SJSA1 (cell line): ENCODE data around the gene KREMEN1. TPM values are rescaled to one million over a fixed set of nuclear protein-coding genes. Genes with fewer than 3 reads are reported as not detected.

Experiments
- DNase-seq, 2 experiments: peaks; one replicate each; pipeline ENCODE4 v3.0.0-alpha.2; 2015 to 2020; ENCODE audit warnings: low spot score in 2 of 2, low read depth in 1 of 2
- H3K27ac ChIP-seq: fragments of 250-450 bp; sonication (Bioruptor Pico); 2 replicates; pipeline ENCODE4 v1.5.1; 2020; ENCODE audit warnings: mild to moderate bottlenecking, moderate library complexity
- H3K27me3 ChIP-seq: fragments of 250-450 bp; sonication (Bioruptor Pico); replicated peaks from 2 replicates; pipeline ENCODE4 v1.5.1; 2020; ENCODE audit warnings: mild to moderate bottlenecking, moderate library complexity
- H3K36me3 ChIP-seq: fragments of 250-450 bp; sonication (Bioruptor Pico); 2 replicates; pipeline ENCODE4 v1.5.1; 2020; ENCODE audit warnings: mild to moderate bottlenecking
- H3K4me1 ChIP-seq: fragments of 250-450 bp; sonication (Bioruptor Pico); replicated peaks from 2 replicates; pipeline ENCODE4 v1.6.1; 2021; ENCODE audit warnings: mild to moderate bottlenecking
- H3K4me3 ChIP-seq: fragments of 250-450 bp; sonication (Bioruptor Pico); 2 replicates; pipeline ENCODE4 v1.5.1; 2020; ENCODE audit warnings: mild to moderate bottlenecking
- H3K9me3 ChIP-seq: fragments of 250-450 bp; sonication (Bioruptor Pico); replicated peaks from 2 replicates; pipeline ENCODE4 v1.5.1; 2020; ENCODE audit warnings: mild to moderate bottlenecking
- total RNA-seq: library from RNA; depleted of rRNA; stranded (reverse); fragments of >200 nt; shearing (Covaris generic); gene quantifications from 2 replicates; pipeline ENCODE4 v1.2.3, GENCODE V29; 2014; rRNA removed

KREMEN1 gene
- 5.9 and 10.1 TPM in 2 replicates for total RNA-seq

DNA sequence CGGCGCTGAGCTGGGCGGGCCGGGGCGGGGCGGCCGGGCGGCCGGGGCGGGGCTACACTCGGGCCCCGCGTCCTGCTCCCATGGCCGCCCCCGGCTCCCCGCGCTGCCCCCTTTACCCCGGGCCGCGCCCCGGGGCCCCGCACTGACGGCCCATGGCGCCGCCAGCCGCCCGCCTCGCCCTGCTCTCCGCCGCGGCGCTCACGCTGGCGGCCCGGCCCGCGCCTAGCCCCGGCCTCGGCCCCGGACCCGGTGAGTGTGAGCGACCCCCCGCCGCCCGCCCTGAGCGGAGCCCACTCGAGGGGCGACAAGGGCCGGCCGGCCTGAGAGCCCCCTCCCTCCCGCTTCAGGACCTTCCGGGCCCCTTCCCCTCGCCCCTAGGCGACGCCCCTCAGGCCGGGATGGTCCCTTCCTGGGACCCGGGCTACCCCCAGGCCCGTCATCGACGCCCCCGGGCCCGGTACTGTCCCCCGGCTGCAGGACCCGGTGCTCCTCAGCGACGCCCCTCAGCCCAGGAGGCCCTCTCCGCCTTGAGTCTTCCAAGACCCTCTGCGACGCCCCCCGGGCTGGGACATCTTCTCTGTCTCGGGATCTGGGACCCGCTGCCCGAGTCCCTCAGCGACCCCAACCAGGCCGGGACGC lies at the start of gene KREMEN1:
Gene KREMEN1 (plus strand): TSS at position 57 of the 639 bp plus-strand sequence. CDS start 96 bp downstream, at position 153.
- H3K4me1 ChIP-seq: peaks cover 18% of the 10 kb centered on the region
- no peak for DNase-seq
- peak within 1 kb of the TSS; percentile 66 for H3K4me3 ChIP-seq
- H3K27ac ChIP-seq: 0 out of 2 replicates have a peak within 1 kb of the TSS, but pooled peaks have one; percentile 21
- no peaks in the 10 kb centered on the region for H3K9me3 ChIP-seq
- no peaks in the 10 kb centered on the region for H3K27me3 ChIP-seq
- H3K36me3 ChIP-seq: peaks cover 5% of the 10 kb centered on the region; the same call in 1 of the 2 replicates

DNA sequence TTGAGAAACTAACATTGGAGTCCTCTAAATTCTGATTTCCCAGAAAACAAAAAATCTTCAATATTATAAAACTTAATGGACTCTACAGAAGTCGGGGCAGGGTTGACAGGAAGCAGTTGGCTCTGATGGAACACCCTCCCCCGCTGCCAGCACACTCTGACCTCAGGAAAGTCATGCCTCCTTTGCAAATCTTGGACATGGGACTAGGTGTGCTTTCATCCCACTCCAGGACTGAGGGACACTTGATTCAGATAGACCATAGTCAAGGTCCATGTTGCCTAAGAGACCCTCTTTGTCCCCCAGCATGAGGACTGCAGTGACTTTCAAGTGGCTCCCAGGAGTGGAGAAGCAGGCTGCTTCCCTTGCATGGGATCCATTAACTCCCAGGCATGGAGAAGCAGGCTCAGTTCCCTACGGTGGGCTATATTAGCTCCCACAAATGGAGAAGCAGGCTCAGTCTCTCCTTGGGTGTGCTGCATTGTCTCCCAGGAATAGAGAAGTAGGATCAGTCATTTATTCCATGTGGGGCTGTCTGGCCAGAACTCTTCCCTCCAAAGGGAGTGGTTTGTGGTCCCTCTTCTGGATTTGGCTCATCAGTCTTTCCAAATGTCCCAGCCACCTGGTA lies 49.6 kb upstream of the KREMEN1 start:
- 0 out of 2 replicates have a peak, but pooled peaks cover 4% of the 10 kb centered on the region for H3K9me3 ChIP-seq
- no peak for DNase-seq
- H3K36me3 ChIP-seq: no peaks in the 10 kb centered on the region

DNA sequence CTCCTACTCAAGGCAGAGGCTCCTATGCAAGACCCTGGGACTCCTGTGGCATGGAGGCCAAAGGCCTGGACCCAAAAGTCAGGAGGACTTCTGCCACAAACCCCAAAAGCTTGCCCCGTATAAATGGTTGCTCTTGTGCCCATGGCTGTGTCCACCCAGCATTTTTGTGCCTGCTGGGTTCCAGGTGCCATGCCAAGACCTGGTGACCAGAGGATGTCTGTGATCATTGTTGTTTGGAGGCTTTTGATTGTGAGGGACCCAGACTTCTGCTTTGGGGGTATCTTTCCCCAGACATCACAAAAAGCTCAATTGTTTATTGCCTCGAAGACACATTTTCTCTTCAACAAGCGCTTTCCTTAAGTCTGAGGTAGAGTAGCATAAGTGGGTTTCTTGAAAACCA lies 46.3 kb upstream of the KREMEN1 start:
- DNase-seq: no peak
- Histone ChIP-seq H3K36me3 (no peaks in the 10 kb centered on the region), H3K27me3 (no peaks in the 10 kb centered on the region), H3K9me3 (no peaks in the 10 kb centered on the region), H3K27ac (no peak overlapping the region), H3K4me3 (no peak overlapping the region), H3K4me1 (peaks cover 12% of the 10 kb centered on the region)

More for the DNA sequence above, 49.6 kb upstream of the KREMEN1 start:
- Histone ChIP-seq H3K4me3 (no peak overlapping the region), H3K4me1 (no peaks in the 10 kb centered on the region), H3K27ac (no peak overlapping the region), H3K27me3 (no peaks in the 10 kb centered on the region)

GRCh38 chr22:29028468-29028867 lies 44.4 kb upstream of the KREMEN1 start:
- H3K4me1 ChIP-seq: peaks cover 31% of the 10 kb centered on the region
- no peaks in the 10 kb centered on the region for H3K9me3 ChIP-seq
- no peak overlapping the region for H3K4me3 ChIP-seq
- no peak for DNase-seq
- H3K27ac ChIP-seq: no peak overlapping the region
- H3K27me3 ChIP-seq: no peaks in the 10 kb centered on the region
- no peaks in the 10 kb centered on the region for H3K36me3 ChIP-seq

GRCh38 chr22:29029202-29030000 lies 43.4 kb upstream of the KREMEN1 start:
- Histone ChIP-seq H3K4me3 (no peak overlapping the region), H3K36me3 (no peaks in the 10 kb centered on the region), H3K4me1 (peaks cover 31% of the 10 kb centered on the region), H3K27me3 (no peaks in the 10 kb centered on the region), H3K27ac (no peak overlapping the region; the same call in 1 of the 2 replicates), H3K9me3 (no peaks in the 10 kb centered on the region)
- no peak for DNase-seq

DNA sequence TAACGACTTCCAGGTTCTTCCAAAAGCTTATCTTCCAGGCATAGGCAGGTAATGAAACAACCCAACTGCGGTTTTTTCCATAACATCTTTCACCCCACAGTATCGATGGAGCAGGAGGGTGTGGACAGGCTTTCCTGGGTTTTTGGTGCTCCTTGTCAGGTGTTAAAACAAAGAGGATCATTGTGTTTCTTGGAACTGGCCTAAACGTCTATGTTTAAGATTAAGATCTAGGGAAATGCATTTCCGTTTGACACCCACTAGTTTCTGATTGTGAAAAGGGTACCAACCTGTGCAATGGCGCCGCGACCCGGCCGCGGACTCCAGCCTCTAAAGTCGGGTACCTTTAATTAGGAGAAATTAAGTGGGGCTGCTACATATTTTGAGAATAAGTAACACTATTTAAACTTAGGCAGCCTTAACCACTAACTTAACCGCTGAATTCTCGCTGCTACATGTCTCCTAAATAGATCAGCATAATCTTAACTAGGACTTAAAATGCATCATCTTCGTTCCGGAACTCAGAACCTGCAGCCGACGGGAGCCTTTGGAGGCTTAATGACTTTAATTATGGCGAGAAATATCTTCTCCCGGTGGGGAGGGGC lies 42.7 kb upstream of the KREMEN1 start:
- DNase-seq: peak in 1 of 2 experiments; percentile 45
- Histone ChIP-seq H3K36me3 (no peaks in the 10 kb centered on the region), H3K27ac (peak overlapping the region; percentile 95), H3K4me3 (peak overlapping the region; percentile 36), H3K9me3 (no peaks in the 10 kb centered on the region), H3K27me3 (no peaks in the 10 kb centered on the region), H3K4me1 (peaks cover 31% of the 10 kb centered on the region)

DNA sequence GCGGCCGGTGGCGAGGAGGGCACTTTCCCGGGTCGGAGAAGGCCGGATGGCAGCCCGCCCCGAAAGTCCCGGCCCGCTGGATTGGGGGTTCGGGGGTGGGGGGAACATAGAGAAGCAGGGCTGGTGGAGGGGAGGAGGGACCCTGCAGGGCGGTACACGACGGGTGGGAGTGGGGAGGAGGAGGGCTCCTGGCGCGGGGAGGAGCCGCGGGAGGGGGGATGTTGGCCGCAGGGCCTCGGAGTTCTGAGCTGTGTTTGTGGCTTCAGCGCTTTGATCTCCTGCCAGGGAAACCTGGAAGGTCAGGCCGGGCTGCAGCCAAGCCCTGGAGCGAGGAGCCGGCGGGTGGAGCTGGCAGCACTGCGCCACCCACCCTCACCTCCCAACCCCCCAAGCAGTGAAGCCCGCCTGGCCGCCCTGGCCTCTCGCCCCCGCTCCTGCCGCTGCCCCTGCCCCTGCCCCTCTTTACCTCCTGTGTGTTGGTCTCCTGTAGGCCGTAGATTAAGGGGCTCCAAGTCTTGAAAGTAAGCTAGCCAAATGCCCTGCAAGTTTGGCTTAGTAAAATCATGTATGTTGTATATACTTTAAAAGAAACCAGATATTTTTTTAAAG lies 42.1 kb upstream of the KREMEN1 start:
- Histone ChIP-seq H3K4me1 (peaks cover 31% of the 10 kb centered on the region), H3K27ac (peak overlapping the region; percentile 95), H3K36me3 (no peaks in the 10 kb centered on the region), H3K4me3 (peak overlapping the region; percentile 36), H3K9me3 (no peaks in the 10 kb centered on the region), H3K27me3 (no peaks in the 10 kb centered on the region)
- peak in 1 of 2 experiments; percentile 96 for DNase-seq

DNA sequence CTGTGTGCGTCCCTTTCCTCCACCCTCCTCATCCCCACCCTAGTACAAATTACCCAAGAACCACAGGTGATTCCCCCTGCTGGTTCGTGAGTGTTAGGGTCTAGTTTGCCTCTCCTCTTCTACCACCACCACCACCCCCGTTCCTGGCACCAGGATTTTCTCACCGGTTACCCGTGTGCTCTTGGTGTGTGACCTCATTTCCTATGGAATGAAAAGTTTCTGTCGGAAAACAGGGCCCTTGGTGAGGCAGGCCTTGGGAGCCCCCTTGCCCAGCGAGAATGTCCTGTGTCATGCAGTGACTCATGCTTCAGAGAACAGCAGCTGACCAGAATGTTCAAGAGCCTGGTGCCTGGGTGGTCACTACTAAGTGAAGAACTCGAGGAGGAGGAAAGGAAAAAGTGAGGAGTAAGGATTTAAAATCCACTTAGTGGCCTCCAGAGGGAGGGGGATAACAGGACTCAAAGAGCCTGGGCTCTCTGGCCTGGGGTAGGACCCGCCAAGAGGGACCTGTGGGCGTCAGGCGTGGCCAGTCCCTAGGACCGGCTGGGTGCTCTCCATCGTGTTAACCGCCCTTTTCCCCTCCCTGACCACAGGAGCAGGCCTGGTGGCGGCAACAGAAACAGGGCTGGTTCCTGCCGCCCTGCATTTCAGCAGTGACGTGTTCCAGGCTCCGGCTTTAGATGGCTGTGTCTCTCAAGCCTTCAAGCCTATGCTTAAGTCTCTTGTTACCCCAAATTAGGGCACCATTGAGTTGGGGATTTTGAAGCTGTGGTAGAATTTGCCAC lies 41.4 kb upstream of the KREMEN1 start:
- Histone ChIP-seq H3K4me1 (peaks cover 31% of the 10 kb centered on the region), H3K27ac (peak overlapping the region; percentile 95), H3K36me3 (no peaks in the 10 kb centered on the region), H3K9me3 (no peaks in the 10 kb centered on the region), H3K27me3 (no peaks in the 10 kb centered on the region), H3K4me3 (peak overlapping the region; percentile 36)
- DNase-seq: peak; percentile 99

DNA sequence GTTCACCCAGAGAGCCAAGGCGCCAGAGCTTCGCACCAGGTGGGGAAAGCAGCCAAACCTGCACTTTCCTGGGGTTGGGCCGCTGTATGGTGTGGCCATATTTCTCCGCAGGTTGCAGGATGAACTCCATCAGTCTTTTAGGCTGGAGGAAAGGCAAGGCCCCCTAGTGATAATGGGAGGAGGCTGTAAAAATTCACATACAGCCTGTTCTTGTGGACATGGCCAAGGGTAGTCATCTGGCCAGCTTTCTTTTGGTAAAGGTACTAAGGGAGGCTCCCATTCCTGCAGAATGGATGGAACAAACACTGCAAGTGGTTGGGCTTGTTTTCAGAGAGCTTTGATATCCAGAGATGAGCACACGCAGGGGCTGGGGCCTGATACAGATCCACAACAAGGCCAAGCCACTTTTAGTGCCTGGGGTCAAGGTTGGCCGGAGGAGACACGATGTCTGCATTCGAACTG lies 40.8 kb upstream of the KREMEN1 start:
- peaks cover 31% of the 10 kb centered on the region for H3K4me1 ChIP-seq
- H3K27ac ChIP-seq: peak overlapping the region; percentile 95
- no peaks in the 10 kb centered on the region for H3K36me3 ChIP-seq
- DNase-seq: no peak
- no peaks in the 10 kb centered on the region for H3K27me3 ChIP-seq
- H3K4me3 ChIP-seq: 0 out of 2 replicates have a peak overlapping the region, but pooled peaks have one; percentile 0
- no peaks in the 10 kb centered on the region for H3K9me3 ChIP-seq

GRCh38 chr22:29032584-29032983 lies 40.3 kb upstream of the KREMEN1 start:
- H3K36me3 ChIP-seq: no peaks in the 10 kb centered on the region
- no peaks in the 10 kb centered on the region for H3K27me3 ChIP-seq
- no peaks in the 10 kb centered on the region for H3K9me3 ChIP-seq
- DNase-seq: peak in 1 of 2 experiments; percentile 50
- peaks cover 31% of the 10 kb centered on the region for H3K4me1 ChIP-seq
- no peak overlapping the region for H3K4me3 ChIP-seq
- peak overlapping the region; percentile 95 for H3K27ac ChIP-seq

- H3K36me3 ChIP-seq: no peaks in the 10 kb centered on the region
- peaks cover 25% of the 10 kb centered on the region for H3K4me1 ChIP-seq
- no peaks in the 10 kb centered on the region for H3K27me3 ChIP-seq
- H3K4me3 ChIP-seq: no peak overlapping the region
- no peak for DNase-seq
- H3K9me3 ChIP-seq: no peaks in the 10 kb centered on the region
- no peak overlapping the region for H3K27ac ChIP-seq
Measured at GRCh38 chr22:29037340-29037932, 35.4 kb upstream of the KREMEN1 start.

- Histone ChIP-seq H3K36me3 (no peaks in the 10 kb centered on the region), H3K4me1 (peaks cover 24% of the 10 kb centered on the region), H3K27ac (no peak overlapping the region), H3K9me3 (no peaks in the 10 kb centered on the region), H3K4me3 (no peak overlapping the region), H3K27me3 (no peaks in the 10 kb centered on the region)
- DNase-seq: no peak
Measured at GRCh38 chr22:29039148-29039547, 33.7 kb upstream of the KREMEN1 start.
